Neural progenitor cell (in vitro differentiated cells): Measurements from ENCODE around the gene JAK3.

Experiments used
- CTCF ChIP-seq: fragments of 200-600 bp; sonication (generic); IDR thresholded peaks from 2 replicates; pipeline ENCODE4 v1.5.1; 2017; ENCODE audit warnings: antibody characterized with exemption, mild to moderate bottlenecking
- EZH2 ChIP-seq: fragments of 200-600 bp; sonication (generic); IDR thresholded peaks from 2 replicates; pipeline ENCODE4 v1.6.1; 2017; ENCODE audit warnings: antibody characterized with exemption, mild to moderate bottlenecking, moderate library complexity

DNA sequence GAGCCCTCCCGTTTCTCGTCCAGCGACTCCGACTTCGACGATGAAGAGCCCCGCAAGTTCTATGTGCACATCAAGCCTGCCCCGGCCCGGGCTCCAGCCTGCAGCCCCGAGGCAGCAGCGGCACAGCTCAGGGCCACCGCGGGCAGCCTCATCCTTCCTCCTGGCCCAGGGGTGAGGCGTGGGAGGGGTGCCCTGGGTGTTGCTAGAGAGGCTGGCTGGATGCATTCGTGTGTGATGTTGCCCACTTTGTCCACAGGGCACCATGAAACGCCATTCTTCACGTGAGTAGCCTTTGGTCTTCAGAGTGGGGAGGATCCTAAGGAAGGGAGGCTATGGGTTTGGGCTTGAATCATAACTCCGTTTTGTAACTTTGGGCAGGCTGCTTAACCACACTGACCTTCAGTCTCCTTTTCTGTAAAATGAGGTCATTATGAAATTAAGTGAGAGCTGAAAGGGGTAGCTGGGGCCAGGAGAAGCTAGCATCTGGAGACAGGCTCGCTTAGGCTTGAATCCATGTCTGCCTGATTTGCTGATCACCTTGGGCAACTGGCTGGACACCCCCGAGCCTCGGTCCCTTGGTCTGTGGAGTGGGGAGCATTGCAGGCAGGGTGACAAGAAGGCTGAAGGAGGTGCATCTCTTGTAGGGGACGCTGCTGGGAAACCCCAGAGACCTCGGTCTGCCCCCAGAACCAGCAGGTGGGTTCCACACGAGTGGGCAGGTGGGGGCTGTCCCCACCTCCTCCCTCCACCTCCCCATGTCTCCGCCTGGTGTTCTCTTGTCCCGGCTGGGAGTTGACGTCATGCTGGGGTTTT lies 71.6 kb downstream of the JAK3 start:
- TF ChIP-seq CTCF, result no peak
- TF ChIP-seq EZH2, result no peak
